ENCODE measurements around the gene MEA1. TPM values are rescaled to one million over a fixed set of nuclear protein-coding genes. Genes with fewer than 3 reads are reported as not detected.
"Not testable (repeated sequence)": the region's sequence is repeated elsewhere in the genome, so short reads cannot be mapped to it uniquely, and the experiment has no call there.

MEA1 gene
- total RNA-seq, 5 donors from 2014 or later (not counting 1 experiment from before 2014, with no cell fraction given), result 20.5 to 38.7 (median 34.0) TPM

GRCh38 chr6:42998205-42998604 lies 15.5 kb downstream of the MEA1 start:
- H3K27me3 ChIP-seq (replicated peaks in 1 of 2; ENCODE audit: control insufficient read depth in 2 of 2, extremely low read depth in 1 of 2, insufficient read depth in 2 of 2, low read length in 1 of 2); H3K27ac Mint-ChIP-seq; H3K36me3 ChIP-seq (ENCODE audit: control insufficient read depth in 2 of 2, extremely low read depth in 1 of 2, insufficient read depth in 1 of 2, low read length in 1 of 2); H3K9me3 ChIP-seq; ATAC-seq (replicated peaks in 1 of 4); H3K36me3 Mint-ChIP-seq; H3K27me3 Mint-ChIP-seq; H3K4me3 Mint-ChIP-seq; H3K4me3 ChIP-seq (ENCODE audit: control insufficient read depth in 1 of 2, extremely low read depth in 1 of 2, low read length in 1 of 2); DNase-seq; H3K9me3 Mint-ChIP-seq; H3K27ac ChIP-seq (ENCODE audit: low read length); H3K4me1 ChIP-seq (ENCODE audit: control insufficient read depth in 1 of 2, extremely low read depth in 1 of 2, insufficient read depth in 2 of 2, low read length in 2 of 2); CTCF ChIA-PET; POLR2A ChIA-PET: not testable (repeated sequence)
- 97% methylated on average over 6 of the region's 9 CpGs for WGBS (ENCODE audit: insufficient coverage)
- peaks cover 4 to 10% (median 5%) of the 10 kb centered on the region in 3 donors for H3K4me1 Mint-ChIP-seq

GRCh38 chr6:42996513-42996912 lies 17.2 kb downstream of the MEA1 start:
- ChIA-PET CTCF (no interaction called here), POLR2A (interaction anchor here (0.7 kb wide), 3 partner anchors 27 to 740 kb away, joined by 3 to 5 read pairs (median 4); no protein-coding TSS in a partner anchor)
- Mint-ChIP-seq H3K9me3 (no peaks in the 10 kb centered on the region), H3K4me1 (peaks cover 4 to 10% (median 5%) of the 10 kb centered on the region in 3 donors), H3K27me3 (no peaks in the 10 kb centered on the region), H3K36me3 (peaks cover 7% of the 10 kb centered on the region), H3K27ac (peak overlapping the region in 1 of 2 donors; percentile 41), H3K4me3 (no peak overlapping the region)
- Histone ChIP-seq H3K27ac (ENCODE audit: low read length) (no peak overlapping the region), H3K9me3 (no peaks in the 10 kb centered on the region), H3K36me3 (ENCODE audit: control insufficient read depth in 2 of 2, extremely low read depth in 1 of 2, insufficient read depth in 1 of 2, low read length in 1 of 2) (peaks cover 0 to 3% of the 10 kb centered on the region in 2 donors), H3K27me3 (replicated peaks in 1 of 2; ENCODE audit: control insufficient read depth in 2 of 2, extremely low read depth in 1 of 2, insufficient read depth in 2 of 2, low read length in 1 of 2) (no peaks in the 10 kb centered on the region), H3K4me1 (ENCODE audit: control insufficient read depth in 1 of 2, extremely low read depth in 1 of 2, insufficient read depth in 2 of 2, low read length in 2 of 2) (no peaks in the 10 kb centered on the region), H3K4me3 (ENCODE audit: control insufficient read depth in 1 of 2, extremely low read depth in 1 of 2, low read length in 1 of 2) (no peak overlapping the region)
- no peak for ATAC-seq (replicated peaks in 1 of 4)
- no peak for DNase-seq

GRCh38 chr6:42993445-42993844 lies 20.3 kb downstream of the MEA1 start:
- H3K4me1 Mint-ChIP-seq, result peaks cover 14 to 22% (median 19%) of the 10 kb centered on the region in 3 donors

GRCh38 chr6:42989923-42990322 lies 23.8 kb downstream of the MEA1 start:
- CTCF ChIA-PET, result no interaction called here
- no peak overlapping the region for H3K27ac ChIP-seq (ENCODE audit: low read length)
- POLR2A ChIA-PET, result interaction anchor here in 1 of 2 donors (0.6 kb wide), 1 partner anchor 11 kb away, joined by 9 read pairs; the partner anchor contains the start of gene PEX6
- 100% methylated on average over 4 of the region's 5 CpGs for WGBS (ENCODE audit: insufficient coverage)
- no peak overlapping the region for H3K27ac Mint-ChIP-seq
- H3K9me3 ChIP-seq, result no peaks in the 10 kb centered on the region
- H3K36me3 ChIP-seq (ENCODE audit: control insufficient read depth in 2 of 2, extremely low read depth in 1 of 2, insufficient read depth in 1 of 2, low read length in 1 of 2), result peaks cover 7 to 39% of the 10 kb centered on the region in 2 donors
- H3K27me3 ChIP-seq (replicated peaks in 1 of 2; ENCODE audit: control insufficient read depth in 2 of 2, extremely low read depth in 1 of 2, insufficient read depth in 2 of 2, low read length in 1 of 2), result no peaks in the 10 kb centered on the region
- peaks cover 36% of the 10 kb centered on the region for H3K36me3 Mint-ChIP-seq
- ATAC-seq (replicated peaks in 1 of 4), result no peak
- H3K4me1 Mint-ChIP-seq, result peaks cover 49 to 53% (median 50%) of the 10 kb centered on the region in 3 donors
- no peak overlapping the region for H3K4me3 ChIP-seq (ENCODE audit: control insufficient read depth in 1 of 2, extremely low read depth in 1 of 2, low read length in 1 of 2)
- no peaks in the 10 kb centered on the region for H3K27me3 Mint-ChIP-seq
- no peaks in the 10 kb centered on the region for H3K9me3 Mint-ChIP-seq
- DNase-seq, result no peak
- no peak overlapping the region for H3K4me3 Mint-ChIP-seq
- peaks cover 5 to 25% of the 10 kb centered on the region in 2 experiments for H3K4me1 ChIP-seq (ENCODE audit: control insufficient read depth in 1 of 2, extremely low read depth in 1 of 2, insufficient read depth in 2 of 2, low read length in 2 of 2)

More at GRCh38 chr6:42993445-42993844, 20.3 kb downstream of the MEA1 start:
- Histone ChIP-seq H3K4me1 (ENCODE audit: control insufficient read depth in 1 of 2, extremely low read depth in 1 of 2, insufficient read depth in 2 of 2, low read length in 2 of 2) (no peaks in the 10 kb centered on the region), H3K27me3 (replicated peaks in 1 of 2; ENCODE audit: control insufficient read depth in 2 of 2, extremely low read depth in 1 of 2, insufficient read depth in 2 of 2, low read length in 1 of 2) (no peaks in the 10 kb centered on the region), H3K4me3 (ENCODE audit: control insufficient read depth in 1 of 2, extremely low read depth in 1 of 2, low read length in 1 of 2) (no peak overlapping the region), H3K27ac (ENCODE audit: low read length) (no peak overlapping the region), H3K9me3 (no peaks in the 10 kb centered on the region), H3K36me3 (ENCODE audit: control insufficient read depth in 2 of 2, extremely low read depth in 1 of 2, insufficient read depth in 1 of 2, low read length in 1 of 2) (peaks cover 7 to 29% of the 10 kb centered on the region in 2 donors)
- CTCF ChIA-PET, result interaction anchor here in 1 of 2 donors (1.5 kb wide), 1 partner anchor 8 kb away, joined by 3 read pairs; no protein-coding TSS in a partner anchor
- Mint-ChIP-seq H3K4me3 (no peak overlapping the region), H3K36me3 (peaks cover 28% of the 10 kb centered on the region), H3K9me3 (no peaks in the 10 kb centered on the region), H3K27ac (peak overlapping the region in 1 of 2 donors; percentile 0), H3K27me3 (no peaks in the 10 kb centered on the region)
- ATAC-seq (replicated peaks in 1 of 4) (no peak), DNase-seq (no peak)
- POLR2A ChIA-PET, result interaction anchor here in 1 of 2 donors (0.7 kb wide), 1 partner anchor 10 kb away, joined by 4 read pairs; no protein-coding TSS in a partner anchor
- WGBS (ENCODE audit: insufficient coverage), result 100% methylated on average over 1 of the region's 2 CpGs

GRCh38 chr6:42988486-42989020 lies 25.2 kb downstream of the MEA1 start:
- H3K9me3 Mint-ChIP-seq, result no peaks in the 10 kb centered on the region

GRCh38 chr6:42987533-42988451 lies 26.0 kb downstream of the MEA1 start:
- H3K36me3 Mint-ChIP-seq, result peaks cover 32% of the 10 kb centered on the region
- Histone ChIP-seq H3K4me1 (ENCODE audit: control insufficient read depth in 1 of 2, extremely low read depth in 1 of 2, insufficient read depth in 2 of 2, low read length in 2 of 2) (peaks cover 7 to 36% of the 10 kb centered on the region in 2 experiments), H3K36me3 (ENCODE audit: control insufficient read depth in 2 of 2, extremely low read depth in 1 of 2, insufficient read depth in 1 of 2, low read length in 1 of 2) (peaks cover 7 to 39% of the 10 kb centered on the region in 2 donors), H3K4me3 (ENCODE audit: control insufficient read depth in 1 of 2, extremely low read depth in 1 of 2, low read length in 1 of 2) (no peak overlapping the region), H3K27ac (ENCODE audit: low read length) (no peak overlapping the region), H3K27me3 (replicated peaks in 1 of 2; ENCODE audit: control insufficient read depth in 2 of 2, extremely low read depth in 1 of 2, insufficient read depth in 2 of 2, low read length in 1 of 2) (no peaks in the 10 kb centered on the region), H3K9me3 (no peaks in the 10 kb centered on the region)
- H3K27me3 Mint-ChIP-seq, result no peaks in the 10 kb centered on the region
- DNase-seq (no peak), ATAC-seq (replicated peaks in 1 of 4) (no peak)
- H3K4me3 Mint-ChIP-seq, result peak overlapping the region in 1 of 3 donors; percentile 95
- no peaks in the 10 kb centered on the region for H3K9me3 Mint-ChIP-seq
- H3K4me1 Mint-ChIP-seq, result peaks cover 53 to 57% (median 55%) of the 10 kb centered on the region in 3 donors
- peak overlapping the region in 1 of 2 donors; percentile 17 for H3K27ac Mint-ChIP-seq
- CTCF ChIA-PET, result interaction anchor here in 1 of 2 donors (0.5 to 1.0 kb wide), 2 partner anchors 8 to 179 kb away, joined by 3 read pairs; partner anchors contain the start of gene PEX6
- POLR2A ChIA-PET, result no interaction called here
- WGBS (ENCODE audit: insufficient coverage), result 83% methylated on average over 3 of the region's 5 CpGs

More at GRCh38 chr6:42988486-42989020, 25.2 kb downstream of the MEA1 start:
- no peaks in the 10 kb centered on the region for H3K9me3 ChIP-seq
- no peak overlapping the region for H3K27ac Mint-ChIP-seq
- DNase-seq (no peak), ATAC-seq (replicated peaks in 1 of 4) (no peak)
- peaks cover 54 to 57% (median 56%) of the 10 kb centered on the region in 3 donors for H3K4me1 Mint-ChIP-seq
- H3K27ac ChIP-seq (ENCODE audit: low read length), result no peak overlapping the region
- no peak overlapping the region for H3K4me3 Mint-ChIP-seq
- 92% methylated on average over 1 of the region's 1 CpG for WGBS (ENCODE audit: insufficient coverage)
- H3K36me3 ChIP-seq (ENCODE audit: control insufficient read depth in 2 of 2, extremely low read depth in 1 of 2, insufficient read depth in 1 of 2, low read length in 1 of 2), result peaks cover 7 to 39% of the 10 kb centered on the region in 2 donors
- no peaks in the 10 kb centered on the region for H3K27me3 ChIP-seq (replicated peaks in 1 of 2; ENCODE audit: control insufficient read depth in 2 of 2, extremely low read depth in 1 of 2, insufficient read depth in 2 of 2, low read length in 1 of 2)
- H3K4me1 ChIP-seq (ENCODE audit: control insufficient read depth in 1 of 2, extremely low read depth in 1 of 2, insufficient read depth in 2 of 2, low read length in 2 of 2), result peaks cover 7 to 34% of the 10 kb centered on the region in 2 experiments
- CTCF ChIA-PET, result interaction anchor here in 1 of 2 donors (0.5 to 1.0 kb wide), 3 partner anchors 9 to 179 kb away, joined by 3 to 10 read pairs (median 3); partner anchors contain the start of gene PEX6
- H3K27me3 Mint-ChIP-seq, result no peaks in the 10 kb centered on the region
- H3K4me3 ChIP-seq (ENCODE audit: control insufficient read depth in 1 of 2, extremely low read depth in 1 of 2, low read length in 1 of 2), result no peak overlapping the region
- POLR2A ChIA-PET, result interaction anchor here in 1 of 2 donors (1.0 kb wide), 1 partner anchor 13 kb away, joined by 3 read pairs; no protein-coding TSS in a partner anchor
- peaks cover 34% of the 10 kb centered on the region for H3K36me3 Mint-ChIP-seq

Measured in T-cell (primary cell).